Activated naive CD4-positive, alpha-beta T cell treated with anti-CD3 and anti-CD28 coated beads, Interleukin-2, amount 50 U/mL, for 16 hours (primary cell): ENCODE data around the gene TRAPPC5.
A peak's percentile ranks its signal among the peaks of the same experiment; 100 is the strongest.

Experiments
- DNase-seq: peaks from one replicate; pipeline ENCODE4 v3.0.0-alpha.2; 2020

Gene TRAPPC5

GRCh38 chr19:7677669-7678311 is 2.8 kb upstream of the TRAPPC5 start:
- DNase-seq = no peak

GRCh38 chr19:7678971-7679751 is 1.5 kb upstream of the TRAPPC5 start:
- DNase-seq = peak; percentile 77

GRCh38 chr19:7679771-7680605 is 645 bp upstream of the TRAPPC5 start:
- DNase-seq = no peak

GRCh38 chr19:7681340-7682174 is 924 bp downstream of the TRAPPC5 start:
- DNase-seq = peak; percentile 88

GRCh38 chr19:7682175-7682855 is 1.7 kb downstream of the TRAPPC5 start:
- no peak for DNase-seq

- DNase-seq = no peak
Measured at GRCh38 chr19:7685546-7686445, 5.2 kb downstream of the TRAPPC5 start.

GRCh38 chr19:7687177-7687576 is 6.5 kb downstream of the TRAPPC5 start:
- no peak for DNase-seq

- no peak for DNase-seq
Measured at GRCh38 chr19:7689165-7689564, 8.5 kb downstream of the TRAPPC5 start.

- DNase-seq = no peak
Measured at GRCh38 chr19:7690779-7691258, 10.2 kb downstream of the TRAPPC5 start.

- DNase-seq = no peak
Measured at GRCh38 chr19:7691497-7691896, 10.9 kb downstream of the TRAPPC5 start.

- no peak for DNase-seq
Measured at GRCh38 chr19:7692417-7693088, 11.9 kb downstream of the TRAPPC5 start.

GRCh38 chr19:7694499-7694898 is 13.9 kb downstream of the TRAPPC5 start:
- no peak for DNase-seq

GRCh38 chr19:7697721-7698287 is 17.2 kb downstream of the TRAPPC5 start:
- no peak for DNase-seq

GRCh38 chr19:7698583-7698982 is 17.9 kb downstream of the TRAPPC5 start:
- no peak for DNase-seq

- no peak for DNase-seq
Measured at GRCh38 chr19:7699003-7699402, 18.4 kb downstream of the TRAPPC5 start.

- no peak for DNase-seq
Measured at GRCh38 chr19:7699417-7700401, 19.1 kb downstream of the TRAPPC5 start.

- DNase-seq = no peak
Measured at GRCh38 chr19:7701049-7701653, 20.5 kb downstream of the TRAPPC5 start.
